Measurements from ENCODE around the gene ZFR2.
A peak's percentile ranks its signal among the peaks of the same experiment; 100 is the strongest.

ZFR2 gene

DNA sequence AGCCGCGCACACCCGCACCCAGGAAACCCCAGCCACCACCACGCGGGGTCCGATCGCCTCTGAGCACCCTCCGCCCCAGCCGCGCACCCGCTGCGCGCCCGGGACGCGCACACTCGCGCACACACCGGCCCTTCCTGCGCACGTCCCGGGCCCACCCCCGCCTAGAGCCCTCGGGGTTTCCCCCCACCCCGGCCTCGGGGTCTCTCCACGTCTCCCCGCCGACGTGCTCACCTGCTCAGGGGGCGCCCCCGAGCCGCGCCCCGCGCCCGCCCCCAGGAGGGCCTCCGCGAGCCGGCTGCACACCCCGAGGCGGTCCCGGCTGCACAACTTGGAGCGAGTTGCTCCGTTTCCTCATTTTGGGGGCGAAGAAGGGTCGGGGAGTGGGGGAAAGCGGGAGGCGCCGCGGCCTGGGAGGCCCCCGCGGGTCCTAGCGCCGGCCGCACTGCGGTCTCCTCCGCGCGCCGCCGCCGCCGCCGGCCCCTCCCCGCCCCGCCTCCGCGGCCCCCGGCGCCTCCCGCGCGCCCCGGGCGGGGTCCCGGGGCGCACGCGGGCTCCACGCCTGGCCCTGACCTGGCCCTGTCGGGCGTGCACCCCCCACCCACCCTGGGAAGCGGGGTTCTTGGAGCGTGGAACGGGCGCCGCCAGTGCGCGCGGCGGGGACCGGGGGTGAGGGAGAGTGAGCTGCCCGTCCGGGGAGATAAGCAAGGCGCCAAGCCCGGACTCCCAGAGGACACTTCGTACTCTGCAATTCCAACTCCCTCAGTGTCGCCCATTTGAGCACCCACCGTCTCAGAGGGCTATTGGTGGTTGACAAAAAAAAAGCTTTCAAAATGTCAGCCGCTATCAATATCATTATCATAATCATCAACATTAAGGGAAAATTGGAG lies 82.7 kb downstream of the ZFR2 start, which contains the start of gene MATK:
MATK (minus strand) TSS at position 444 of the 887 bp plus-strand sequence. CDS start 1,246 bp downstream, outside the sequence.
- no peak for DNase-seq

DNA sequence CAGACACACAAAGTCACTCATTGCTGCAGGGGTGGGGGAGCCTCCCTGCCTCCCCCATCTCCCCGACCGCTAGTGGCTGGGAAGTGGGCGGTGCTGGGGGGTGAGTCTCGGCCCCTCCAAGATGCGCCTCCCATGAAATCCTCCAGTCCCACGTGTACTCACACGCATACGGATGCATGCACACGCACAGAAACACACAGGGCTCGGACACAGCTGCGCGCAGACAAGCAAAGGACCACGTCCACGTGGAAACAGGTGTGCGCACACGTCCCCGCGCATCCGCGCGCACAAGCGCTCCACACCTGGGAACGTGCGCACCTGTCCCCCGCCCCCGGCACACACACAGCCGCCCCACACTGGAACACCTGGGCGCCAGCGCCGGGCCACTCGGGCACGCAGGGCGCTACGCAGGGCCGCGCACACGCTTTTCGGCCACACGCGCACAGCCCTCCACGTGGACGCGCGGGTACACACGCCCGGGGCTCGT lies 83.3 kb downstream of the ZFR2 start:
- DNase-seq = peak in 2 of 3 experiments; percentile 27 to 36

DNA sequence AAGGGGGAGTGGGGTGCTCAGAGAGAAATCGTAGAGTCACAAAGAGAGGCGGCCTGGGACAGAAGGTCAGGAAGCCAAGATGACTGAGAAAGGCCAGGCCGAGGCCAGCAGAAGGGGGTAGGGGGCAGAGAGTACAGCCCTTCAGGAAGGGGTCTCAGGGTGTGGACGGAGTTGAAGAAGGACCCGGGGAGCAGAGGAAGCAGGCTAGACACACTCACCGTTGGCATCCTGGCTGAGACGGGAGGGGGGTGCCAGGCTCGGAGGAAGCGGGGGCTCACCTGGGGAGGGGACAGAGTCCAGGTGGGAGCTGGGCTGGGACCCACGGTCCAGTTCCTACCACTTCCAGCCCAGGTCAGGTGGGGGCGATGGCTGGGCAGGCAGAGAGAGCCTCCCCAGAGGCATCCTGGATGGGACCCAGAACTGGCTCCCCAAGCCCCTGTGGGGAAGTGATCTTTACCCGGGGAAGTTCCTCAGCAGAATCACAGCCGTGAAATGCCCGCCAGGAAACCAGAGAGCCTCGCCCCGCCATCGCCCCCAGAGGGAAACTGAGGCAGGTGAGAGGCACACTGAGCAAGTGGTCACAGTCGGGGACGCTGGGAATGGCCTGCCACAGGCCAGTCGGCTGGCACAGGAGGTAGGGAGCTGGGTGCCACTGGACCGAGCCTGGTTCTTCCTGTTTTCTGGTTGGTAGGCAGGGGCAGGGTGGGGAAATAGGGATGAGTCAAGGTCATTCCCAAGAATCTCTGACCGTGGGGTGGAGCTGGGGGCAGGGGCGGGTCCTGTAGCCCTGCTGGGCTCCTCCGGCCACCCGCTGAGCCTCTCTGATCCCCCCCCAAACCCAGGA lies 84.0 kb downstream of the ZFR2 start:
- no peak for DNase-seq

DNA sequence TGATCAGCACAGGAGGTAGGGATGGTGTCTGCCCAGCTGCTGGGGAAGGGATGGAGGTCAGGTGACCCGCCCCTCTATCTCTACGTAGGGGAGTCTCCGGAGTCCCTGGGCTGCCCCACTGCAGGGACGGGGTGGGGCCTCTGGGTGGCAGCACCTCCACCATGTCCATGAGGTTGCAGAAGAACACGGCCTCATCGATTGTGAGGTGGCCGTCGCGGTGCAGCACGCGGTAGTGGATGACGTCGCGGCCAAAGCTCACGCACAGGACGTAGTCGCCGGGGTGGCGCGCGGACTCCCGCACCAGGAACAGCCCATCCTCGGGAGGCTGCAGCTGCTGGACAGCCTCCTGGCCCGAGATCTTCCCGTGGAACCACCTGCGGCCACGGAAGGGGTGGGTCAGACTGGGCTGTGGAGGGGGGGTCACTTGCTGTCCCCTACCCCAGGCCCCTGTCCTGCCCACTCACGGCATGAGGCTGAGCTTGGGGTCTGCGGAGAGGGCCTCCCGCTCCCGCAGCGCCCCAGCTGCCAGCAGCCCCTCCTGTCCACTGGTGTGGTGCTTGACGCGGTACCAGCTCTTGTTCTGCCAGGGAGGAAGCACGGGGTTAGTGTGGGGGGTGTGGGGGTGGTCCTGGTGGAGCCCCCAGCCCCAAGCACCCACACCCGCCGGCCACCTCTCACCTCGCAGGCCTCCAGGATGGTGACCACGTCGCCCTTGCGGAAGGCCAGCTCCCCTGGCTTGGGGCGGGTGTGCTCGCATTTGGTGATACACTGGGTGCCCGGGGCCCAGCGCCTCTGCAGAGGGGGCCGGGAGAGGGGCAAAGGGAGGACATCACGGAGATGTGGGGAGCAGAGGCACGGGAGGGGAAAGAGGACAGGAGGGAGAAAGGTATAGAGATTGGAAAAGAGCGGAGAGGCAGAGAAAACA lies 84.9 kb downstream of the ZFR2 start:
- peak in 1 of 3 experiments; percentile 66 for DNase-seq

DNA sequence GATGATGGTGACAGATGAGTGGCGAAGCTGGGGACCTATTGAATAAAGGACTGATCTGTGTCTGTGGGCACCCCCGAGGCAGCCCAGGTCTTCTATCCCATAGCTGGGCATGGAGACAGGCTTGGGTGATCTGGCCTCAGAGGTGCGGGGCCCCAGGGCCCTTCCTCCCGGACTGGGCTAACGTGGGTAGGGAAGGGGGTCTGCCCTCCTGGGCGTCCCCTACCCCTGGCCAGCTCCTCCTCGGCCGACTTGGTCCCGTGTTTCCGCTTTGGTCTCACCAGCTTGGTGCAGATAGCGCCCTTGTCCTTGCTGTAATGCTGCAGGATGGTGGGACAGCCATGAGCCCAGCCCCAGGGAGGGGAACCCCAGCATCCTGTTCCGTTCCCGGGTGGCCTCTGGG lies 85.9 kb downstream of the ZFR2 start:
- no peak for DNase-seq

DNA sequence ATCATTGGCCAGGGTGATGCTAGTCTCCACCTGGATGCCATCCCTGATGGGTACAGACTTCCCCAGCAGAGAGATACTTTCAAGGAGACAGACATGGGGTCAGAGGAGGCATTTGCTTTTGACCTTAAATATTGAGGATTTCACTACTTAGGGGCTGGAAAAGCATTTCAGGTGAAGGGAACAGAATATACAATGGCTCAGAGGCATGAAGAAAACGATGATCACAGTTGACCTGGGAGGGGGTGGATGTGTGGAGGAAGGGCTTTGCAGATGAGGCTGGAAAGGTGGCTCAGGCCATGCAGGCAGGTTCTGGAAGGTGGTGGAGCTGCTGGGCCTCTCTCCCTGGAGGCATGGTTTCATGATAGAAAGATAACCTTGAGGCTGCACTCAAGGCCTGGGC lies 86.5 kb downstream of the ZFR2 start:
- no peak for DNase-seq

DNA sequence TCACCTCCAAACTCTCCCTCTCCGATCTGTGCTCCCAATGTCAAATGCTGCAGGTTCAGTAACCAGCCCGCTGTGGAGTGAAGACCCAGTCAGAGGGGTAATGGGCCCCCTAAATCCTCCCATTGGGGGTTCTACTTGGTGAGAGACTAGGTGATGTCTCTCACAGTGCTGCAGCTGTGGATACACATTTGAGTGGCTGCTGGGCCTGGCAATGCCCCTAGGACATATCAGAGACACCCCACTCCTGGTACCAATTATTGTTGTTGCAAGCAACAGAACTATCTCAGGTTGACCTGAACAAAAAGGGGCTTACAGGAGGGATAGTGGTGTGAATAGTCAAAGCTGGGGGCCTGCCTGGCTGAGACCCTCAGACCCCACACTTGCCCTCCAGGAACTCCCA lies 87.2 kb downstream of the ZFR2 start:
- no peak for DNase-seq

DNA sequence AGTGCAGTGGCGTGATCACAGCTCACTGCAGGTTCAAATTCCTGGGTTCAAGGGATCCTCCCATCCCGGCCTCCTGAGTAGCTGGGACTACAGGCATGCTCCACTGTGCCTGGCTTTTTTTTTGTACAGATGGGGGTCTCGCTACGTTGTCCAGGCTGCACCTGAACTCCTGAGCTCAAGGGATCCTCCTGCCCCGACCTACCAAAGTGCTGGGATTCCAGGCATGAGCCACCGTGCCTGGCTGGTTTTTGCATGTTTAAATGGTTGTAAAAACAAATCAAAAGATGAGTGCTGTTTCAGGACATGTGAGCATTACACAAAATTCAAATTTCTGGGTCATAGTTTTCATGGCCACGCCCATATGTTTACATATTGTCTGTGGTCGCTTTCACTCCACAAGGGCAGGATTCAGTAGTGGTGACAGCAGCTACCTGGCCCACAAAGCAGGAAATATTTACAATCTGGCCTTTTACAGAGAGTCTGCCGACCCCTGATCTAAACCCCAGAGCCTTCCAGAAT lies 88.0 kb downstream of the ZFR2 start:
- no peak for DNase-seq

DNA sequence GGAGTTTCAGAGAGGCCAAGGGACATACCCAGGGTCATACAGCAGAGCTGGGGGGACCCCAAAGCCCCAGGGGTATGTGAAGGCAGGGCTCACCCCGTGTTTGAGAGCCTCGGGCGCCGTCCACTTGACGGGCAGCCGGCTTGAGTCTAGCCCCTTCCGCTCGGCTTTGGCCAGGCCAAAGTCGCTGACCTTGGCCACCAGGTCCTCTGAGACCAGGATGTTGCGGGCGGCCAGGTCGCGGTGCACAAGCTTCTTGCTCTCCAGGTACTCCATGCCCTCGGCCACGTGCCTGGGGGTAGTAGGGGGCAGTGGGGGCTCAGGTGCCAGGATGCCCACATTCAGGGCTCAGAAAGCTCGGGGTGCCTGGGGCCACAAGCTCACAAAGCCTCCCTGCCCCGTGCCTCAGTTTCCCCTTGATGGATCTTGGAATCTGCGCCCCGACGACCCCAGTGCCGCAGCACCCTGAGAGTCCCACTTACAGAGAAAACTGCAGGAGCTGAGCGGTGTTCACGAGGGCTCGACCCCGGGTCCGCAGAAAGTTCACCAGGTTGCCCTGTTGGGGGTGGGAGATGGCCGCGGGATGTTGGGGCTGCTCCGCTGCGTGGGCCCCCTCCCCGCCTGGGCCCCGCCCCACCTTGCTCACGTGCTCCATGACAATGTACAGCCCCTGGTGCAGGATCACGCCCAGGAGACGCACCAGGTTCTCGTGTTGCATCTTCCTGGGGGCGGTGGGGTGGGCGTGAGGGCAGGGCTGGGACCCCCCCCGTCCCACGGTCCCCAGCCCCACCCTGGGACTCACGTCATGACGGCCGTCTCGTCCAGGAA lies 89.7 kb downstream of the ZFR2 start:
- DNase-seq = no peak

DNA sequence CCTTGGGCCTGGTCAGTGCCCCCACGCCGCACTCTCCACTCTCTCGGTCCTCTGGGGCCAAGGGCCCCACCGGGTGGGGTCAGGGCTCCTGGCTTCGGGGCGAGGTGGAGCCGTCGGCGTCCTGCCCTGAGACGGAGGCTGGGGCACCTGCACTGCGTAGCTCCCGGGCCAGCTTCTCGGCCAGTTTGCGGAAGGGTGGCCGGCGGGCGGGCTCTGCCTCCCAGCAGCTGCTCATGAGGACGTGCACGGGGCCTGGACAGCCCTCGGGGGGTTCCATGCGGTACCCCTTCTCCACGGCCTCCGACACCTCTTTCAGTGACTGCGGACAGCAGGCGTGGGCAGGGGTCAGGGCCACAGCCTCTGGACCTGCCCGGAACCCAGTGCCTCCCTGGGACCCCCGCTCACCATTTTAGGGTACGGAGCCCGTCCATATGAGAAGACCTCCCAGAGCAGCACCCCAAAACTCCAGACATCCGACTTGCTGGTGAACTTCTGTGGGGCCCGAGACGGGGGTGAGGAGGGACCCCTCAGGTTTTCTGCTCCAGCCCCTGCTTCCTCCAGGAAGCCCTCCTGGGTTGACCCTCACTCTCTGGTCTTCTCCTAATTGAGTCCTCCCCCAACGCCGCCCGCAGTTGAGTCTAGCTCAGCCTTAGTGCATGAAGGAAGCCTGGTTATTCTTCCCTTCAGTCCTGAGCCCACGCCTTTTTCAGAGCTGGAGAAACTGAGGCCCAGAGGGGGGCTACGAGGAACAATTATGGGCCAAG lies 90.6 kb downstream of the ZFR2 start:
- no peak for DNase-seq

DNA sequence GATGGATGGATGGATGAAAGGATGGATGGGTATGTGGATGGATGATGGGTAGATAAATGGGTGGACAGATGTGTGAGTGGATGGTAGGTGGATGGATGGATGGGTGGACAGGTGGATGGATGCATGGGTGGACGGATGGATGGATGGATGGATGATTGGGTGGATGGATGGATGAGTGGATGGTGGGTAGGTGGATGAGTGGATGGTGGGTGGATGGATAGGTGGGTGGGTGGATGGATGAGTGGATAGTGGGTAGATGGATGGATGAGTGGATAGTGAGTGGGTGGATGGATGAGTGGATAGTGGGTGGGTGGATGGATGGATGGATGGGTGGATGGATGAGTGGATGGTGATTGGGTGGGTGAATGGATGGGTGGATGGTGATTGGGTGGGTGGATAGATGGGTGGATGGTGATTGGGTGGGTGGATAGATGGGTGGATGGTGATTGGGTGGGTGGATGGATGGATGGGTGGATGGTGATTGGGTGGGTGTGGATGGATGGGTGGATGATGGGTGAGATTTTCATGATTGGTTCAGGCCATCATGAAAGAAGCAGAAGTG lies 92.3 kb downstream of the ZFR2 start:
- no peak for DNase-seq

DNA sequence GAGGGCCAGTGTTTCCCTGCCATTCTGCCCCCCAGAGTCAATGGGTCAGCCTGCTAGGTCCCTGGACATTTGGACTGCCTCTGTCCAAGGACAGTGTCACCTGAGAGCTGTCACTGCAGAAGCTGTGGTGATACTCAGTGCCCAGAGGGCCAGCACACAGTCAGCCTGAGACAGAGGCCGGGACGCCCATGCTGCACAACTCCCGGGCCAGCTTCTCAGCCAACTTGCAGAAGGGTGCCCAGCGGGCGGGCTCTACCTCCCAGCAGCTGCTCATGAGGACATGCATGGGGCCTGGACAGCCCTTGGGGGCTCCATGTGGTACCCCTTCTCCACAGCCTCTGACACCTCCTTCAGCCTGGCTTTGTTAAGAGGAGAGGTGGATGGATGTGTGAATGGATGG lies 93.0 kb downstream of the ZFR2 start:
- no peak for DNase-seq

DNA sequence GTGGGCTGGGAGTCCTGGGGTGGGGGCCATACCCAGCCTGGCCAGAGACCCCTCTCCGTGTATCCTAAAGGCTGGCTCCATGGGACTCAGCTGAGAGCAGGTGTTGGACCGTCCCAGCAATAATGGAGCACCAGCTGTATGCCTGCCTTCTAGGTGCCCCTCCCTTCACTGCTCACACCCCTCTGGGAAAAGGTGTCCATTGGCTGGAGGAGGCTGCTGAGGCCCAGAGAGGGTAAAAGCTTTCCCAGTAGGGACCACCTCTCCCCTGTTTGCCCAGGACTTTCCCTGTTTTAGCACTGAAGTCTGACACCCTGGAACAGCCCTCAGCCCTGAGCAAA lies 93.5 kb downstream of the ZFR2 start:
- no peak for DNase-seq

DNA sequence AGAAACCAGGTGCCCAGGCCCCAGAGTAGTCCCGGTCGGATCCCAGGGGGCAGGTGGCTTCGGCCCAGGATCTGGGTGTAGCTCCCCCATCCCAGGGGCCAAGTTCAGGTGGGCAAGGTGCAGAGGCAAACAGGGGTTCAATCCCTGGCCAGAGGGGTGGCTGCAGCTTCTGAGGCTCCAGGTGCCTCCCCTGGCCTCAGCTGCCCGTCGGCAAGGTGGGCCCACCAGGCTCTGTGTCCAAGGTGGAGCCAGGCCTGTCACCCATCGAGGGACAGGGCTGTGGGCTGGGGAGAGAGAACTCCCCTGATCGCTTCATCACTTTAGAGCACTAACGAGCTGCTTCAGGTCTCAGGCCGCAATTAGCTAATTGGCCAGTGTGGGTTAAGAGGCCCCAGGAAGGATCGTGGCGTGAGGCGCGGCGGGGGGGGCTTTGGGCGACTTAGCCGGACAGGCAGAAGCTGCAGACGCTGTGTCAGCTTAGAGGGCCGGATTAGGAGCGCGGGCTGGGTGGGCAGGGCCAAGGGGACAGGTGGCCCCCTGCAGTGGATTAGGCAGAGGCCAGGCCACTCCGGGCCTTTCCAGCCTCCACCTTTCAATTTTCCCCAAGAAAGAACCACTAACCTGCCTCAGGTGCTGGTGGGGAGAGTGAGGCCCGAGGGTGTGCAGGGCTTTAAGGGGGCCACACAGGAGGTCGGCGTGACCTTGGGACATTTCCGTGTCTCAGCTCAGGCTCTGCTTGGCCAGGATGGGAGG lies 94.0 kb downstream of the ZFR2 start:
- DNase-seq = peak in 2 of 3 experiments; percentile 29 to 65

DNA sequence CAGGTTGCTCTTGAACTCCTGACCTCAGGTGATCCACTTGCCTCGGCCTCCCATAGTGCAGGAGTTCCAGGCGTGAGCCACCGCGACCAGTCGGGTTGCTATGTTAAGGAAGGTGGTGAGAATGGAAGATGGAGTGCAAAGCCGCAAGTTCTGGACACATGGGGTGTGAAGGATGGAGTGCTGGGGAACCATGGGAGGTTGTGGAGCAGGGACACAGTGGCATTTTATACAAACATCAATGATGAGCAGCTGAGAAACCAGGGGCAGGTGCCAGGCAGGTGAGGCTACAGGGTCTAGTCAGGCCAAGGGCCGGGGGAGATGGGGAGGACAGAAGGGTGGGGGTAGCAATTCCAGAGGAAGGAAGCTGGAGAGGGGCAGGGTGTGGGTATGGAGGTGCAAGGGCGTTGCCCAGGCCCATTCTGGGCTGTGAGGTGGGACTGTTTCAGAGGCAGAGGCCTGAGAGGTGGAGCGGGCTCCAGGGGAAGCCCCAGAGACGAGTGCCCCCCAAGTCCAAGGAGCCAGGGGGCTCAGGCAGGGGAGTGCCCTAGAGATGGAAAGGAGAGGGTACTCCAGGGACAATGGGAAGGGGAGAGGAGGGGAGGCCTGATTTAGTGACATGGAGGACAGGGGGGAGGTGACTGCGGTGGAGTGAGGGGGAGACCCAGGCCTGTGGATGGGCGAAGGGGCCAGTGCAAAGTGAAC lies 94.9 kb downstream of the ZFR2 start:
- DNase-seq = no peak

DNA sequence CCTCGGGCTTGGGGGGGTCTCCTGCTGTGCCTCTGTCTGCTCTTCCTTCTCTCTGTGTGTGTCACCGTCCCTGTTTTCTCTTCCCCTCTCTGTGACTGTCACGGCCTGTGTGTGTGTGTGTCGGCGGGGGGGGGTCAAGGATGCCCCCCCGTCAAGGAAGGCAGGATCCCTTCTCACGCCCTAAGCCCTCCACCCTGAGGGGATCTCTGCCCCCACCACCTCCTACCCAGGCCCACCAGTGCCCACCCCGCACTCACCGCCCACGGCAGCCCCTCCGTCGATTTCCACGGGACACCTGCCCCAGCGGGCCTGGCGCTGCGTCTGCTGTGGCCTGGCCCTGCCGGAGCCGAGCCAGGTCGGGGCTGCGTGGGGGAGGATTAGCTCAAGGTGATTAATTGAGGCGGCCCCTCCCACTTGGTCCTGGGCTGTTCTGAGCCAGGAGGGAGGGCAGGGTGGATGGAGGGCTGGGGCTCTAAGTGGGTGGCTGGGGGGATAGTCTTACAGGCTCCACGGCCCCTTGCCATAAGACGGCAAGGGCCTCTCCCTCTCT lies 96.9 kb downstream of the ZFR2 start, which contains the start of gene RAX2:
RAX2 (minus strand) TSS at position 323 of the 550 bp plus-strand sequence. CDS start 486 bp downstream, outside the sequence.
- no peak for DNase-seq

DNA sequence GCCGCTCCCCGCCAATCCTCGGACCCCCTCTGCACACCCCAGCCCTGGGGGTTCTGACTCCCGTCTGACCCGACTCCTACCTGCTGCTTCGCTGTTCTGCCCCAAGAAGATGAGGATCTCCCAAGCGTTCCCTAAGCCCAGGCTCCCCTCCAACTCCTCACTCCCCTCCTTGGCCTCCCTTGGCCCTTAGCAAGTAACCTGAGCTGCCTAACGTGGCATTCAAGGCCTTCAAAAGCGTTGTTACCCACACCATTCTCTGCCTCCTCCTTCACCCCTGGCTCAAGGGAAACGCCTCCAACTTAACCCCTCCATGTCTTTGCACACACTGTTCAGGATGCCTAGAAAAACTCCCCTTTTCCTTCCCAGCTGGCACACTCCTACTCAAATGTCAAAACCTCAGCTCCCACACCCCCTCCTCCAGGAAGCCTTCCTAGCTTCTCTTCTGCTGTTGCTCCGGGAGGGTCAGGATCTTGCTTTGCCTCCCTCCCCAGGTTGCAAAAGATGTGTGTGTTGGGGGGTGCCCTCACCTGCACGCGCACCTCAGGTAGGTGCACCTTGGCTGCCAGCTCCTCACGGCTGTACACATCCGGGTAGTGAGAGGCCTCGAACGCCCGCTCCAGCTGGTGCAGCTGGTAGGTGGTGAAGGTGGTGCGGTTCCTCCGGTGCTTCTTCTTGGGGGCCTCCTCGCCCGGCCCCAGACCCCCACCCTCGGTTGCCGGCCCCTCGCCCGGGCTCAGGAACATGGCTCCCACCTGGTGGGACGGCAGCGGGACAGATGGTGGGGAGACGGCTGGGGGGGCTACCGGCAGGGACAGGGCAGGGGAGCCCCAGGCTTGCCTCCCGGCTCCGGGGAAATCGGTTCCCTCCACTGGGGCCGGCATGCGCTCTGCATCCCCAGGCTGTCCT lies 97.6 kb downstream of the ZFR2 start:
- no peak for DNase-seq

Data from NCI-H1417 (cell line).